ENCODE data around the gene KCNIP4.

- TF ChIP-seq HCFC1 (IDR thresholded peaks at IDR 0.05; ENCODE audit: low read length) = no peak
- no peak for TF ChIP-seq TBL1XR1 (IDR thresholded peaks at IDR 0.05; ENCODE audit: low read depth, low read length)
- TF ChIP-seq, protein P1, sequence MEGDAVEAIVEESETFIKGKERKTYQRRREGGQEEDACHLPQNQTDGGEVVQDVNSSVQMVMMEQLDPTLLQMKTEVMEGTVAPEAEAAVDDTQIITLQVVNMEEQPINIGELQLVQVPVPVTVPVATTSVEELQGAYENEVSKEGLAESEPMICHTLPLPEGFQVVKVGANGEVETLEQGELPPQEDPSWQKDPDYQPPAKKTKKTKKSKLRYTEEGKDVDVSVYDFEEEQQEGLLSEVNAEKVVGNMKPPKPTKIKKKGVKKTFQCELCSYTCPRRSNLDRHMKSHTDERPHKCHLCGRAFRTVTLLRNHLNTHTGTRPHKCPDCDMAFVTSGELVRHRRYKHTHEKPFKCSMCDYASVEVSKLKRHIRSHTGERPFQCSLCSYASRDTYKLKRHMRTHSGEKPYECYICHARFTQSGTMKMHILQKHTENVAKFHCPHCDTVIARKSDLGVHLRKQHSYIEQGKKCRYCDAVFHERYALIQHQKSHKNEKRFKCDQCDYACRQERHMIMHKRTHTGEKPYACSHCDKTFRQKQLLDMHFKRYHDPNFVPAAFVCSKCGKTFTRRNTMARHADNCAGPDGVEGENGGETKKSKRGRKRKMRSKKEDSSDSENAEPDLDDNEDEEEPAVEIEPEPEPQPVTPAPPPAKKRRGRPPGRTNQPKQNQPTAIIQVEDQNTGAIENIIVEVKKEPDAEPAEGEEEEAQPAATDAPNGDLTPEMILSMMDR (IDR thresholded peaks at IDR 0.05 in 2 of 3, conservative IDR thresholded peaks at IDR 0.05 in 1 of 3; ENCODE audit: control insufficient read depth in 2 of 3, extremely low read depth in 1 of 3, insufficient read depth in 1 of 3, low read depth in 3 of 3, low read length in 3 of 3) = no peak
- TF ChIP-seq SMAD5 (IDR thresholded peaks at IDR 0.05; ENCODE audit: low read depth) = no peak
- TF ChIP-seq SP1 (IDR thresholded peaks at IDR 0.05; ENCODE audit: low read depth, low read length) = no peak
- TF ChIP-seq SUZ12 (IDR thresholded peaks at IDR 0.05; ENCODE audit: unreplicated experiment) = no peak
- no peak for TF ChIP-seq CBX5 (IDR thresholded peaks at IDR 0.05; ENCODE audit: low read depth)
These were observed 1025.6 kb downstream of the KCNIP4 start for GRCh38 chr4:20922962-20923361.

Measured in GM12878 (cell line).